Panc1 (cell line): ENCODE measurements around the gene STXBP1.

Source experiments
- CTCF ChIP-seq: fragments of 450-650 bp; IDR thresholded peaks from 2 replicates; pipeline ENCODE4 v1.5.1; 2017; ENCODE audit warnings: mild to moderate bottlenecking
- POLR2AphosphoS5 ChIP-seq: IDR thresholded peaks from 2 replicates; pipeline ENCODE4 v1.6.1; 2012; ENCODE audit warnings: mild to moderate bottlenecking, low read depth, low read length, moderate library complexity
- REST ChIP-seq, 2 experiments: IDR thresholded peaks; 2 replicates each; pipeline ENCODE4 v1.6.1; 2011 to 2012; ENCODE audit warnings: low read depth in 2 of 2, control low read depth in 1 of 2, low read length in 1 of 2, mild to moderate bottlenecking in 1 of 2, moderate library complexity in 1 of 2; ENCODE audit not compliant: insufficient read depth in 1 of 2
- SIN3A ChIP-seq: IDR thresholded peaks from 2 replicates; pipeline ENCODE4 v1.6.1; 2012; ENCODE audit warnings: low read depth, mild to moderate bottlenecking, low read length, moderate library complexity, borderline replicate concordance; ENCODE audit not compliant: insufficient read depth
- TCF7L2 ChIP-seq: IDR thresholded peaks from 2 replicates; pipeline ENCODE4 v1.6.1; 2011; ENCODE audit warnings: mild to moderate bottlenecking, low read depth, low read length, inconsistent platforms

DNA sequence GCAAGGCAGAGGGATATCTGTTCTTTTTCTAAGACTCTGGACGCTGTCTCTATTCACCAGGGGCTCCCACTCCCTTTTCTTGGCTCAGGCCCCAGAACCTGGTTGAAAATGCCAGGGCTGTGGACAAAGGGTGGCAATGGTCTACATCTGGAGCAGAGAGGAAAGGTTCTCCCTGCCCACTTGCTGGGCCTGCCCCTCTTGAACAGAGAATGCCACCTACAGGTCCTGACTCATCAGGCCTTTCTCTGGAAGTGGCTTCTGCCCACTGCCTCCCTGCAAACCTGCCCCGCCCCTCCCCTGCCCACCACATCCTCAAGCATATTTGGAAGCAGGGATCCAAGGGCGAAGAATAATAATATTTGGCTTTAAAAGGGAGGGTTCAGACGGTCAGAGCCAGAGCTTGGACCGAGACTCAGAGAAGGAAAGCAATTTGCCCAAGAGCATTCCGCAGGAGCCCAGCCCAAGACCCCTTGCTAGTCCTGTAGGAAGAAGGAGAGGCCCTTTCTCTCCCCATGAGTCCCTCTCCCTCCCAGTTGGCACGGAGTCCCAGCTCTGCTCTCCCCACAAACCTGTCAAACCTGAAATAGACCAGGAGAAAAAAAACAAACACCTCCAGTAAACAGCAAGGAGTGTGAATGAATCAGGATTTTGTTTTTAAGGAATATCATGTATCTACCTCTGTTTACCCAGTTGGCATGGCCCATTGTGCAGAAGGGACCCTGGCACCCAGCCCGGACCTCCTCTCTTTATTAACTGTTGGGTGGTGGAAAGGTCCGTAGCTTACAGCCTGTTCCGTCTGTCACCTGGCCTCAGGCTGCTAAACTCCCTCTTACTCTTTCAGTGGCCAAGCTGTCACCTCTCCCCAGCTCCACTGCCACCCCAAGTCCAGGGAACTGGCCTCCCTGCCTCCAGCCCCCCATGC, 37.7 kb upstream of the STXBP1 start:
- no peak for TF ChIP-seq CTCF
- no peak for TF ChIP-seq POLR2AphosphoS5
- TF ChIP-seq SIN3A = no peak
- no peak for TF ChIP-seq REST (IDR thresholded peaks at IDR 0.05; ENCODE audit: insufficient read depth in 1 of 2, low read depth in 2 of 2, low read length in 1 of 2)
- no peak for TF ChIP-seq TCF7L2
